ENCODE measurements around the gene FAM174C.

- no peak for TF ChIP-seq CTCF (IDR thresholded peaks at IDR 0.05; ENCODE audit: insufficient read depth, low read length, poor library complexity, severe bottlenecking)
- no peak for TF ChIP-seq EZH2phosphoT487 (conservative IDR thresholded peaks at IDR 0.05; ENCODE audit: low read length)
These were observed 6.9 kb upstream of the FAM174C start for GRCh38 chr19:1268226-1269064.
